Measurements from ENCODE around the gene RNGTT.

- TF ChIP-seq POLR2A (IDR thresholded peaks at IDR 0.05; ENCODE audit: low read depth, low read length) (no peak), POLR2AphosphoS5 (IDR thresholded peaks at IDR 0.05; ENCODE audit: low read depth, low read length) (no peak)
Observed at GRCh38 chr6:88877893-88878292, 85.5 kb downstream of the RNGTT start.
